Calu3 (cell line): ENCODE measurements around the gene IYD. TPM values are rescaled to one million over a fixed set of nuclear protein-coding genes. Genes with fewer than 3 reads are reported as not detected.

Experiments
- BruUV-seq: library from RNA; stranded (reverse); fragments of 400-500 nt; replicated peaks from 2 replicates; lab custom pipeline; 2021; lab: Mats Ljungman, UMichigan
- CTCF ChIA-PET: fragments of 300-600 bp; sonication (Branson Sonifier 250); formaldehyde crosslinking; loops from one replicate; lab custom pipeline; 2022; ENCODE audit warnings: antibody characterized with exemption; lab: Charles Lee
- DNase-seq: peaks from one replicate; pipeline ENCODE4 v3.0.0; 2022
- H3K27ac Mint-ChIP-seq: one replicate; pipeline ENCODE4 v1.8.0; 2022; ENCODE audit warnings: mixed read lengths; ENCODE audit not compliant: unreplicated experiment
- H3K27me3 Mint-ChIP-seq: one replicate; pipeline ENCODE4 v1.8.0; 2022; ENCODE audit warnings: mixed read lengths; ENCODE audit not compliant: unreplicated experiment
- H3K36me3 Mint-ChIP-seq: one replicate; pipeline ENCODE4 v1.8.0; 2022; ENCODE audit warnings: mild to moderate bottlenecking, moderate library complexity, mixed read lengths; ENCODE audit not compliant: insufficient read depth, unreplicated experiment
- H3K4me1 Mint-ChIP-seq: one replicate; pipeline ENCODE4 v1.8.0; 2022; ENCODE audit warnings: mild to moderate bottlenecking, low read depth, mixed read lengths; ENCODE audit not compliant: unreplicated experiment
- H3K4me3 Mint-ChIP-seq: one replicate; pipeline ENCODE4 v1.8.0; 2022; ENCODE audit warnings: mild to moderate bottlenecking, low read depth, moderate library complexity, mixed read lengths; ENCODE audit not compliant: unreplicated experiment
- H3K9me3 Mint-ChIP-seq: one replicate; pipeline ENCODE4 v1.8.0; 2022; ENCODE audit warnings: low read depth, mixed read lengths; ENCODE audit not compliant: unreplicated experiment
- CTCF ChIP-seq: fragments of 200-600 bp; IDR thresholded peaks from one replicate; pipeline ENCODE4 v1.8.0; 2022; ENCODE audit warnings: antibody characterized with exemption; ENCODE audit not compliant: unreplicated experiment
- intact Hi-C: fragments of 100-400 bp; cut with micrococcal nuclease; formaldehyde crosslinking; loops from one replicate; pipeline ENCODE4 v1.10.0; 2022; ENCODE audit not compliant: unreplicated experiment
- total RNA-seq: library from RNA; stranded (reverse); gene quantifications from 2 replicates; pipeline ENCODE4 v1.2.3, GENCODE V29; 2022

IYD gene
- total RNA-seq, 1 experiment from 2014 or later, result 0.92 TPM

DNA sequence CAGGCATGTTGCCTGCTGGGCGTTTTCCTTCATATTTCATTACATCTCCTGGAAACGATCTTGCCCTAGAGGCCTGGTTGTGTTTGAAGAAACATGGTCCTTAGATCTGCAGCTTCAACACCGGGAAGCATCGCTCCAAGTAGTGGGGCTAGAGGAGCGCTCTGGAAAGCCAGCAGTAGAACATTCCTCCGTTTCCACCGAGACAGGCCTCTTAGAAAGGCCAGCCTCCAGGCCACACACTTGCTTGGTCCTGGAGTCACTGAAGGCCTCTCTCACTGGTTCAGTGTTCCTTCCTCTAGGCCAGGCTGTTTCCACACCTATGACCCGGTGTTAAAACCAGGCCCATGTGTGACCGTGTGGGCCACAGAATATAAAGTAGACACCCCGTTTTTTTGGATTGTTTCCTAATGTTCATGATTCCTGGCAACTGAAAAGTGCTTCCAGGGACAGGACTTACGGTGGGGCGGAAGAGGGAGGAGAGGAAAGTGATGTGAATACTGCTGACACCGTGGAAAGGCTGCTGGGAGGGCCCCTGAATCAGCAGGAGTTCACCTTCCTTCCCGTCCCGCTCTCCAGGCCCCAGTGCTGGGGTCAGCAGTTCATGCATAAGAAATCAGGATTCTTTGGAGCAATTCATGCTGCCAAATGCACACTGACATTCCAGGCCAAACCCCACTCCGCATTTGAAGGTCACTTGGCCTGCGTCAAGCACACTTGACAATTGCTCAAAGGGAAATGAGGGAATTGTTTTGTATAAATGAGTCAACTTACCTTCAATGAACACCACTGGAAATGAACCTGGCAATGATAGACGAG lies 83.8 kb downstream of the IYD start:
- Mint-ChIP-seq H3K27ac (no peak overlapping the region), H3K27me3 (no peaks in the 10 kb centered on the region), H3K9me3 (no peaks in the 10 kb centered on the region), H3K4me1 (peaks cover 15% of the 10 kb centered on the region), H3K36me3 (no peaks in the 10 kb centered on the region), H3K4me3 (no peak overlapping the region)
- CTCF ChIA-PET, result no interaction called here
- TF ChIP-seq CTCF, result no peak
- intact Hi-C loops, result no loop called here
- DNase-seq, result no peak
- no TSS peak for BruUV-seq

DNA sequence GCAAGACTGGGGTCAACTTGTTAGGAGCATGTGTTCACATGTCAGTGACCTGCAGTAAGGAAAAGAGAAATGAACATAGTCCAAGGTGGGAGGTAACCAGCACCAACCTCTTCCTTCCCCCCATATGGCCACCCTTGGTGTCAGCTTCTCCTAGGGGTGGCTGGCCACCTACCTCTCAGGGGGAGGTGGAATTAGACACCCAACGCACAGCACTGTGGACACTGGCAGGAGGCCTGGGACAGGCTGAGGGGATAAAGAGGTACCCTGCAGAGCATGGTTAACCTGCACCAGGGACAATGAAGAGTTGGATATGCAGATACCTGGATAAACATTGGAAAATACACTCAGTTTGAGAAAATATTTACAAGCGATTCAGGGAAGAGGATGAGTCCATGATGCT lies 84.5 kb downstream of the IYD start:
- TF ChIP-seq CTCF, result no peak
- Mint-ChIP-seq H3K27ac (no peak overlapping the region), H3K4me3 (no peak overlapping the region), H3K36me3 (no peaks in the 10 kb centered on the region), H3K4me1 (peaks cover 15% of the 10 kb centered on the region), H3K27me3 (no peaks in the 10 kb centered on the region), H3K9me3 (no peaks in the 10 kb centered on the region)
- DNase-seq, result no peak
- intact Hi-C loops, result no loop called here
- BruUV-seq, result no TSS peak
- CTCF ChIA-PET, result no interaction called here

Other genes starting within 250 kb of the IYD start
- 2.7 and 3.6 TPM in 2 replicates for gene PPP1R14C, start 226.0 kb upstream of the IYD start, total RNA-seq
- gene PLEKHG1, start 230.9 kb downstream of the IYD start, total RNA-seq, result 9.7 and 16.9 TPM in 2 replicates